Cardiac muscle cell (in vitro differentiated cells and primary cell): Measurements from ENCODE around the gene MRPL16. TPM values are rescaled to one million over a fixed set of nuclear protein-coding genes. Genes with fewer than 3 reads are reported as not detected.
A peak's percentile ranks its signal among the peaks of the same experiment; 100 is the strongest.

Experiments
- DNase-seq, 2 donors: peaks; one replicate each; pipeline versions ENCODE4 v3.0.0 to v3.0.0-alpha.2; 2010 to 2017; ENCODE audit warnings: low read depth in 1 of 2, low spot score in 1 of 2
- H3K27ac ChIP-seq: fragments of 200-600 bp; sonication (generic); 2 replicates; pipeline ENCODE4 v1.5.1; 2016
- H3K27me3 ChIP-seq: fragments of 200-600 bp; sonication (generic); 2 replicates; pipeline ENCODE4 v1.6.0; 2016; ENCODE audit warnings: control low read depth
- H3K36me3 ChIP-seq: fragments of 200-600 bp; sonication (generic); 2 replicates; pipeline ENCODE4 v1.5.1; 2016; ENCODE audit warnings: control low read depth
- H3K4me1 ChIP-seq: fragments of 200-600 bp; sonication (generic); 2 replicates; pipeline ENCODE4 v1.8.1; 2017; ENCODE audit warnings: low read depth, mild to moderate bottlenecking, mixed run types
- H3K4me3 ChIP-seq: fragments of 200-600 bp; sonication (generic); 2 replicates; pipeline ENCODE4 v1.5.1; 2016; ENCODE audit warnings: mild to moderate bottlenecking
- H3K9me3 ChIP-seq: fragments of 200-600 bp; sonication (generic); 2 replicates; pipeline ENCODE4 v1.5.1; 2017; ENCODE audit warnings: low read depth, mild to moderate bottlenecking, control low read depth
- polyA plus RNA-seq: library from polyadenylated mRNA; unstranded; fragments of >200 nt; fragmentation: Nextera tagmentation; extraction: Ambion mirVana; gene quantifications from 2 replicates; pipeline ENCODE4 v1.2.1, GENCODE V29; 2016
- total RNA-seq: library from RNA; depleted of rRNA; stranded (reverse); fragments of >200 nt; gene quantifications from 2 replicates; pipeline ENCODE4 v1.2.3, GENCODE V29; 2016
- TF ChIP-seq, protein P1 (sequence below): IDR thresholded peaks from 2 replicates; pipeline ENCODE4 v1.5.1; 2012; ENCODE audit warnings: low read depth, mild to moderate bottlenecking, low read length

The MRPL16 gene
- total and polyA plus RNA-seq, 2 experiments from 2014 or later, result 73.8 to 101 TPM

DNA sequence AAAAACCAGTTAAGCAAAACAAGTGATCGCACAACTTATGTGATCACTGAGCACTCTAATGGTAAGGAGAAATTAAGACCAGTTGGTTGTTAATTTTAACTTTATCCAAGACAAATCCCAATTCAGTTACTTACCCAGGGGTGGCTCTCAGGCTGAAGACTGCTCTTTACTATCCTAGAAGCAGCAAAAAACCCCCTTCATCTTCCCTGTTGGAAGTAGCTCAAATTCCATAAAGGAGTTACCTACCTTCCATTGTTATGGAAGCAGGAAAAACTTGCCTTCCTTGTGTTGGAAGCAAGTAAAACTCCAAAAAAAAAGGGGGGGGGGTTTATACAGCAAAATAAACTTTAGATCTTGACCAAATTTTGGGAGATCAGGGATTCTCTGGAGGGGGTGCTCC is 5.2 kb upstream of the MRPL16 start:
- Histone ChIP-seq H3K27ac (no peak overlapping the region), H3K27me3 (no peaks in the 10 kb centered on the region), H3K4me3 (no peak overlapping the region), H3K36me3 (no peaks in the 10 kb centered on the region), H3K4me1 (peaks cover 8% of the 10 kb centered on the region), H3K9me3 (no peaks in the 10 kb centered on the region)
- TF ChIP-seq, protein P1, sequence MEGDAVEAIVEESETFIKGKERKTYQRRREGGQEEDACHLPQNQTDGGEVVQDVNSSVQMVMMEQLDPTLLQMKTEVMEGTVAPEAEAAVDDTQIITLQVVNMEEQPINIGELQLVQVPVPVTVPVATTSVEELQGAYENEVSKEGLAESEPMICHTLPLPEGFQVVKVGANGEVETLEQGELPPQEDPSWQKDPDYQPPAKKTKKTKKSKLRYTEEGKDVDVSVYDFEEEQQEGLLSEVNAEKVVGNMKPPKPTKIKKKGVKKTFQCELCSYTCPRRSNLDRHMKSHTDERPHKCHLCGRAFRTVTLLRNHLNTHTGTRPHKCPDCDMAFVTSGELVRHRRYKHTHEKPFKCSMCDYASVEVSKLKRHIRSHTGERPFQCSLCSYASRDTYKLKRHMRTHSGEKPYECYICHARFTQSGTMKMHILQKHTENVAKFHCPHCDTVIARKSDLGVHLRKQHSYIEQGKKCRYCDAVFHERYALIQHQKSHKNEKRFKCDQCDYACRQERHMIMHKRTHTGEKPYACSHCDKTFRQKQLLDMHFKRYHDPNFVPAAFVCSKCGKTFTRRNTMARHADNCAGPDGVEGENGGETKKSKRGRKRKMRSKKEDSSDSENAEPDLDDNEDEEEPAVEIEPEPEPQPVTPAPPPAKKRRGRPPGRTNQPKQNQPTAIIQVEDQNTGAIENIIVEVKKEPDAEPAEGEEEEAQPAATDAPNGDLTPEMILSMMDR, result no peak
- DNase-seq, result no peak

DNA sequence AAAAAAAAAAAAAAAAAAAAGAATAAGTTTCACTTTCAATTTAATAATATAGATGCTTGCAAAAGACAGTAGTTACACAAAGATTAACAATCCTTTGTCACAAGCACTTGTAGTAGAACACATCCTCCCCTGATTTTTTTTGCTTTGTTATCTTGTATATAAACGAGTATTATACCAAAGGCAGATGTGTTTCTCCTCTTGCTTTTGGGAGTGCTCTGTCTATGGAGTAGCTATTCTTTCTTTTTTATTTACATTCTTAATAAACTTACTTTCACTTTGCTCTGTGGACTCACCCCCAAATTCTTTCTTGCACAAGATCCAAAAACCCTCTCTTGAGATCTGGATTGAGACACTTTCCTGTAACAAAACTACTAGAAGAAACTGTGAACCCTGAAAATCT is 3.4 kb upstream of the MRPL16 start:
- H3K9me3 ChIP-seq, result no peaks in the 10 kb centered on the region
- no peak for DNase-seq
- H3K27me3 ChIP-seq, result no peaks in the 10 kb centered on the region
- H3K36me3 ChIP-seq, result peaks cover under 1% of the 10 kb centered on the region
- H3K27ac ChIP-seq, result no peak overlapping the region
- TF ChIP-seq, protein P1, result no peak
- peaks cover 15% of the 10 kb centered on the region for H3K4me1 ChIP-seq
- no peak overlapping the region for H3K4me3 ChIP-seq

DNA sequence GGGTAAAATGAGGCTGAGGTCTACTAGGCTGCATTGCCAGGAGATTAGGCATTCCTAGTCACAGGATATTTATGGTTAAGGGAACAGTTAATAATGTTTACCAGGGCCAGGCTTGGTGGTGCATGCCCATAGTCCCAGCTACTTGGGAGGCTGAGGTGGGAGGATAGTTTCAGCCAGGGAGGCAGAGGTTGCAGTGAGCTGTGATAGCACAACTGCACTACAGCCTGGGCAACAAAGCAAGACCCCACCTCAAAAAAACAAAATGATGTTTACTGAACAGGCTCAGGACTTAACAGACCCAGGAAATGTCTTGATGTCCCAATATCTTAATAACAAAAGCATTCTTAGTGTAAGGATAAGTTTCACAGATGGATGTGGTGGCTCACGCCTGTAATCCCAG is 2.8 kb upstream of the MRPL16 start:
- H3K4me1 ChIP-seq, result peaks cover 9% of the 10 kb centered on the region
- DNase-seq, result no peak
- H3K27ac ChIP-seq, result no peak overlapping the region
- TF ChIP-seq, protein P1, result no peak
- H3K4me3 ChIP-seq, result no peak overlapping the region
- H3K9me3 ChIP-seq, result no peaks in the 10 kb centered on the region
- H3K36me3 ChIP-seq, result peaks cover 7% of the 10 kb centered on the region
- H3K27me3 ChIP-seq, result no peaks in the 10 kb centered on the region

DNA sequence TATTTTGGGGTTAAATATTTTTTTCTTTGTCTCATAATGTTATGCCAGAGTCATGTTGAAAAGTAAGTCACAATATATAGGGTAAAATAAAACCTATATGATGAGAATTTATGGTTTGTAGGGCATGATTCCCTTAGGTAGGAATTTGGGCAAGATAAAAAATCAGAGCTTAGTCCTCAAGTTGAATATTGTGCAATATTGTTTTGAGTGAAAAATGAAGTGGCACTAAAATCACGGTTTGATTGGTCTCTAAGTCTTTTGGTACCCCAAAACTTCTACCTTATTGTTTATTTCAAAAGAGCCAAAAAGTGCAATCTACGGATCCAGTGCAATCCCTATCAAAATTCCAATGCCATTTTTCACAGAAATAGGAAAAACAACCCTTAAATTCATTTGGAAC is 1.6 kb upstream of the MRPL16 start:
- Histone ChIP-seq H3K27me3 (no peaks in the 10 kb centered on the region), H3K9me3 (no peaks in the 10 kb centered on the region), H3K4me3 (no peak overlapping the region), H3K27ac (no peak overlapping the region), H3K4me1 (peaks cover 7% of the 10 kb centered on the region), H3K36me3 (peaks cover 14% of the 10 kb centered on the region)
- TF ChIP-seq, protein P1, result no peak
- DNase-seq, result no peak

DNA sequence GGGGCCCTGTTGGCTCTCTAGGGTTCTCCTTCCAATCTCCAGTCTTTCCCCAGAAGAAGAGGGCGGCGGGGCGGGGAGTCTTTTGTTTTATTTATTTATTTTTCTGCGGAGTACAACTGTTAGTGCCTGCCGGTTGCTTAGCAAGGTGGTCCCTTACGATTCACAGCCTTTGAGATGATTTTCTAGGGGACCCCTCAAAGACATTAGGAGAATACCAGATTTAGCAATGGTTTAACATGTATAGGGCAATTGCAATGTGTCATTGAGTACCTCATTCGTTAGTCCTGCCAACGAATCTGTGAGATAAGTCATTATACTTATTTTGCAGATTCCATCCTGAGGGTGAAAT is 307 bp upstream of the MRPL16 start:
- DNase-seq, result no peak
- peak overlapping the region; percentile 77 for H3K27ac ChIP-seq
- peaks cover 7% of the 10 kb centered on the region for H3K4me1 ChIP-seq
- H3K36me3 ChIP-seq, result peaks cover 23% of the 10 kb centered on the region
- H3K27me3 ChIP-seq, result no peaks in the 10 kb centered on the region
- no peaks in the 10 kb centered on the region for H3K9me3 ChIP-seq
- TF ChIP-seq, protein P1, result no peak
- H3K4me3 ChIP-seq, result peak overlapping the region; percentile 64

DNA sequence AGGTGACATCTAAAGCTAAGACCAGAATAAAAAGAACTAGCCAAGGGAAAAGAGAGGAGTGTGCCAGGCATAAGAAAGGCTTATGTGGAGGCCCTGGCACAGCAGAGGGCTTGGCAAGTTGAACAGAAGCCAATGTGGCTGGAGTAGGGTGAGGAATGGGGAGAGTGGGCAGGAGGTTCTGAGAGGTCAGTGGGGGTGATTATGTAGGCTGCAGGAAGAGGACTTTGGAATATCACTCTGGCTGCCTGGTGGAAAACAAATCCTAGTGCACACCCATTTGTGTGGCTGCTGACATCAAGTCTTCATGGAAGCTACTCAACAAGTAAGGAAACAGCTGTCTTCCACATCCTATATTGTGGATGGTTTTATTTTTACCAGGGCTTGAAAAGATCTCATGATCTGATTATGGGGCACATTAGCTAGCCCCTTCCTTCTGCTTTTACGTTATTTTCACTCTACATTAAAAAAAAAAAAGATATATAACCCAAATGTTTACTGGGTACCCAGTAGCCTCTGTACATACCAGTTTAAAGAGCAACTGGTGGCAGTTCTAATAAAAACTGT is 3.4 kb downstream of the MRPL16 start:
- H3K36me3 ChIP-seq, result peaks cover 31% of the 10 kb centered on the region
- TF ChIP-seq, protein P1, result no peak
- no peak overlapping the region for H3K27ac ChIP-seq
- H3K4me1 ChIP-seq, result peaks cover 7% of the 10 kb centered on the region
- H3K9me3 ChIP-seq, result no peaks in the 10 kb centered on the region
- H3K4me3 ChIP-seq, result no peak overlapping the region
- no peaks in the 10 kb centered on the region for H3K27me3 ChIP-seq
- no peak for DNase-seq
